Measurements from ENCODE around the gene MSGN1.
A peak's percentile ranks its signal among the peaks of the same experiment; 100 is the strongest.

MSGN1 gene

GRCh38 chr2:17853799-17854198, 37.5 kb downstream of the MSGN1 start:
- no peaks in the 10 kb centered on the region for H3K4me1 ChIP-seq (ENCODE audit: control insufficient read depth, insufficient read depth, low read length)
- no peaks in the 10 kb centered on the region for H3K9me3 ChIP-seq (ENCODE audit: control insufficient read depth, insufficient read depth, low read depth, low read length)
- no peak overlapping the region for H3K4me3 ChIP-seq (ENCODE audit: low read depth, low read length)
- POLR2A ChIA-PET, result no interaction called here
- CTCF ChIA-PET, result interaction anchor here (1.0 to 1.4 kb wide), 2 partner anchors 65 to 326 kb away, joined by 3 to 5 read pairs; no protein-coding TSS in a partner anchor
- no peak overlapping the region for H3K27ac ChIP-seq (ENCODE audit: extremely low read depth, low read depth, low read length)
- H3K36me3 ChIP-seq (ENCODE audit: control insufficient read depth in 2 of 2, insufficient read depth in 1 of 2, low read length in 2 of 2), result no peaks in the 10 kb centered on the region
- TF ChIP-seq ZNF76 (tag by site-specific recombination; IDR thresholded peaks at IDR 0.05; ENCODE audit: borderline replicate concordance, low read depth) (no peak), KLF9 (tag by site-specific recombination; IDR thresholded peaks at IDR 0.05; ENCODE audit: low read depth) (no peak), REST (tag by site-specific recombination; IDR thresholded peaks at IDR 0.05) (peak; percentile 60)

- Histone ChIP-seq H3K4me3 (ENCODE audit: low read depth, low read length) (no peak overlapping the region), H3K4me1 (ENCODE audit: control insufficient read depth, insufficient read depth, low read length) (no peaks in the 10 kb centered on the region), H3K9me3 (ENCODE audit: control insufficient read depth, insufficient read depth, low read depth, low read length) (no peaks in the 10 kb centered on the region), H3K27ac (ENCODE audit: extremely low read depth, low read depth, low read length) (no peak overlapping the region), H3K36me3 (ENCODE audit: control insufficient read depth in 2 of 2, insufficient read depth in 1 of 2, low read length in 2 of 2) (no peaks in the 10 kb centered on the region)
- ChIA-PET CTCF (interaction anchor here (0.5 to 1.1 kb wide), 4 partner anchors 121 to 522 kb away, joined by 3 to 4 read pairs (median 4); no protein-coding TSS in a partner anchor), POLR2A (interaction anchor here (0.9 kb wide), 1 partner anchor 21 kb away, joined by 3 read pairs; the partner anchor contains the start of gene KCNS3)
- no peak for TF ChIP-seq ZNF155 (tag by site-specific recombination; IDR thresholded peaks at IDR 0.05)
- TF ChIP-seq ATF2 (tag by site-specific recombination; IDR thresholded peaks at IDR 0.05; ENCODE audit: low read depth), result no peak
- no peak for TF ChIP-seq ZNF311 (tag by site-specific recombination; IDR thresholded peaks at IDR 0.05; ENCODE audit: borderline replicate concordance)
- TF ChIP-seq ZNF585B (tag by site-specific recombination; IDR thresholded peaks at IDR 0.05), result no peak
- TF ChIP-seq ZBTB1 (tag by site-specific recombination; IDR thresholded peaks at IDR 0.05), result no peak
- TF ChIP-seq ZNF214 (tag by site-specific recombination; IDR thresholded peaks at IDR 0.05; ENCODE audit: borderline replicate concordance), result no peak
Measured at GRCh38 chr2:17857021-17857420, 40.8 kb downstream of the MSGN1 start.

- H3K4me3 ChIP-seq (ENCODE audit: low read depth, low read length), result no peak overlapping the region
- ChIA-PET CTCF (interaction anchor here (0.6 to 1.2 kb wide), 3 partner anchors 321 to 529 kb away, joined by 4 to 5 read pairs (median 4); no protein-coding TSS in a partner anchor), POLR2A (no interaction called here)
- H3K27ac ChIP-seq (ENCODE audit: extremely low read depth, low read depth, low read length), result no peak overlapping the region
- TF ChIP-seq MZF1 (tag by site-specific recombination; IDR thresholded peaks at IDR 0.05; ENCODE audit: borderline replicate concordance), result no peak
- TF ChIP-seq ZNF843 (tag by site-specific recombination; IDR thresholded peaks at IDR 0.05), result no peak
- TF ChIP-seq ZNF776 (tag by site-specific recombination; IDR thresholded peaks at IDR 0.05; ENCODE audit: borderline replicate concordance), result no peak
- H3K4me1 ChIP-seq (ENCODE audit: control insufficient read depth, insufficient read depth, low read length), result no peaks in the 10 kb centered on the region
- no peaks in the 10 kb centered on the region for H3K36me3 ChIP-seq (ENCODE audit: control insufficient read depth in 2 of 2, insufficient read depth in 1 of 2, low read length in 2 of 2)
- H3K9me3 ChIP-seq (ENCODE audit: control insufficient read depth, insufficient read depth, low read depth, low read length), result no peaks in the 10 kb centered on the region
Measured at GRCh38 chr2:17858064-17858463, 41.8 kb downstream of the MSGN1 start.

GRCh38 chr2:17863539-17863938, 47.3 kb downstream of the MSGN1 start:
- Histone ChIP-seq H3K9me3 (ENCODE audit: control insufficient read depth, insufficient read depth, low read depth, low read length) (no peaks in the 10 kb centered on the region), H3K4me3 (ENCODE audit: low read depth, low read length) (no peak overlapping the region), H3K36me3 (ENCODE audit: control insufficient read depth in 2 of 2, insufficient read depth in 1 of 2, low read length in 2 of 2) (no peaks in the 10 kb centered on the region), H3K4me1 (ENCODE audit: control insufficient read depth, insufficient read depth, low read length) (no peaks in the 10 kb centered on the region; the same call in 1 of the 2 replicates), H3K27ac (ENCODE audit: extremely low read depth, low read depth, low read length) (no peak overlapping the region)
- ChIA-PET POLR2A (interaction anchor here (0.6 kb wide), 1 partner anchor 231 kb away, joined by 3 read pairs; no protein-coding TSS in a partner anchor), CTCF (interaction anchor here (0.6 to 1.0 kb wide), 3 partner anchors 286 to 340 kb away, joined by 3 to 5 read pairs (median 3); no protein-coding TSS in a partner anchor)
- TF ChIP-seq ZBTB6 (tag by site-specific recombination; IDR thresholded peaks at IDR 0.05) (no peak), BCL6B (tag by site-specific recombination; IDR thresholded peaks at IDR 0.05) (no peak), ZBTB8A (tag by site-specific recombination; IDR thresholded peaks at IDR 0.05) (no peak), OVOL3 (tag by site-specific recombination; IDR thresholded peaks at IDR 0.05) (no peak), ZNF626 (tag by site-specific recombination; IDR thresholded peaks at IDR 0.05) (no peak), ZNF280C (tag by site-specific recombination; IDR thresholded peaks at IDR 0.05) (no peak)

Measured in HEK293 (cell line).